GM21390 (cell line): Measurements from ENCODE around the gene TSPOAP1.

Experiments used
- ATAC-seq: cut with Tn5 transposase; IDR thresholded peaks from one replicate; pipeline ENCODE4 v1.9.1; 2021; ENCODE audit not compliant: unreplicated experiment

TSPOAP1 gene

GRCh38 chr17:58265271-58265670 is 63.3 kb downstream of the TSPOAP1 start:
- no peak for ATAC-seq

- no peak for ATAC-seq
Observed at GRCh38 chr17:58264407-58265103, 64.0 kb downstream of the TSPOAP1 start.

GRCh38 chr17:58263773-58264172 is 64.8 kb downstream of the TSPOAP1 start:
- no peak for ATAC-seq

GRCh38 chr17:58262149-58262548 is 66.4 kb downstream of the TSPOAP1 start:
- ATAC-seq, result no peak

- ATAC-seq, result no peak
Observed at GRCh38 chr17:58254803-58255202, 73.8 kb downstream of the TSPOAP1 start.

GRCh38 chr17:58253082-58253481 is 75.5 kb downstream of the TSPOAP1 start:
- no peak for ATAC-seq

- ATAC-seq, result no peak
Observed at GRCh38 chr17:58252141-58252540, 76.5 kb downstream of the TSPOAP1 start.
